HUDEP-2 (cell line): ENCODE results near the gene PCDHB7.
"Not testable (repeated sequence)": the region's sequence is repeated elsewhere in the genome, so short reads cannot be mapped to it uniquely, and the experiment has no call there.

Experiments
- DNase-seq, 76 experiments: peaks; one replicate each; lab custom pipeline; 2025; ENCODE audit not compliant: unreplicated experiment in 76 of 76; lab: John Stamatoyannopoulos, UW

PCDHB7 gene

DNA sequence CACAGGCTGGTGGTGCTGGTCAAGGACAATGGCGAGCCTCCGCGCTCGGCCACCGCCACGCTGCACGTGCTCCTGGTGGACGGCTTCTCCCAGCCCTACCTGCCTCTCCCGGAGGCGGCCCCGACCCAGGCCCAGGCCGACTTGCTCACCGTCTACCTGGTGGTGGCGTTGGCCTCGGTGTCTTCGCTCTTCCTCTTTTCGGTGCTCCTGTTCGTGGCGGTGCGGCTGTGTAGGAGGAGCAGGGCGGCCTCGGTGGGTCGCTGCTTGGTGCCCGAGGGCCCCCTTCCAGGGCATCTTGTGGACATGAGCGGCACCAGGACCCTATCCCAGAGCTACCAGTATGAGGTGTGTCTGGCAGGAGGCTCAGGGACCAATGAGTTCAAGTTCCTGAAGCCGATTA lies 43.6 kb downstream of the PCDHB7 start:
- DNase-seq, result not testable (repeated sequence)

DNA sequence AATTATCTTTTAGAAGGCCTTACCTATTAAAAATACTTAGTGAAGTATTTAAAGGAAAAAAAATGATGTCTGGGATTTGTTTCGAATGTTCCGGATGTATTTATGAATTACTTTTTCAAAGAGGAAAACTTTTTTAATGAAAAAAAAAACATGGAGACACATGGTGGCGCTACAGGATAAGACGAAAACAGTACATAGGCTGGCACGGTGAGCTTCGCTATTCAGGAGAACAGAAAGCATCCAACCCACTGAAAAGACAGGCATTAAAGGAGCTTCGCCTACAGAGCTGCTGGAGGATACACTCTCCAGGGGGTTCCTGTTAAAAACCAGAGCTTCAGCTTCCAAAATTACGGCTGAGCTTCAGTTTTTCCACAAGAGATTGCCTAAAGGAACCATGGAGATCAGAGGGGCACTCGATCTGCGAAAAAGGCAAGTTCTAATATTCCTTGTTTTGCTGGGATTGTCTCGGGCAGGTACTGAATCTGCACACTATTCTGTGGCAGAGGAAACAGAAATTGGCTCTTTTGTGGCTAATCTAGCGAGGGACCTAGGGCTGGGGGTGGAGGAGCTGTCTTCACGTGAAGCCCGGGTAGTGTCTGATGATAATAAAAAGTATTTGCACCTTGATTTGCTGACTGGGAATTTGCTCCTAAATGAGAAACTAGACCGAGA lies 50.8 kb downstream of the PCDHB7 start, which contains the start of gene PCDHB14:
Gene PCDHB14, plus strand, starts transcription at position 232 of the 672 bp plus-strand sequence. Its CDS starts 163 bp downstream, at position 395.
- DNase-seq, result peak in 2 of 76 experiments; percentile 7 to 9

DNA sequence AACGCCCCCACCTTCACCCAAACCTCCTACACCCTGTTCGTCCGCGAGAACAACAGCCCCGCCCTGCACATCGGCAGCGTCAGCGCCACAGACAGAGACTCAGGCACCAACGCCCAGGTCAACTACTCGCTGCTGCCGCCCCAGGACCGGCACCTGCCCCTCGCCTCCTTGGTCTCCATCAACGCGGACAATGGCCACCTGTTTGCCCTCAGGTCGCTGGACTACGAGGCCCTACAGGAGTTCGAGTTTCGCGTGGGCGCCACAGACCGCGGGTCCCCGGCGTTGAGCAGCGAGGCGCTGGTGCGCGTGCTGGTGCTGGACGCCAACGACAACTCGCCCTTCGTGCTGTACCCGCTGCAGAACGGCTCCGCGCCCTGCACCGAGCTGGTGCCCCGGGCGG lies 52.4 kb downstream of the PCDHB7 start:
- DNase-seq, result not testable (repeated sequence)

DNA sequence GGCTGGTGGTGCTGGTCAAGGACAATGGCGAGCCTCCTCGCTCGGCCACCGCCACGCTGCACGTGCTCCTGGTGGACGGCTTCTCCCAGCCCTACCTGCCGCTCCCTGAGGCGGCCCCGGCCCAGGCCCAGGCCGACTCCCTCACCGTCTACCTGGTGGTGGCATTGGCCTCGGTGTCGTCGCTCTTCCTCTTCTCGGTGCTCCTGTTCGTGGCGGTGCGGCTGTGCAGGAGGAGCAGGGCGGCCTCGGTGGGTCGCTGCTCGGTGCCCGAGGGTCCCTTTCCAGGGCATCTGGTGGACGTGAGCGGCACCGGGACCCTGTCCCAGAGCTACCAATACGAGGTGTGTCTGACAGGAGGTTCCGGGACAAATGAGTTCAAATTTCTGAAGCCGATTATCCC lies 53.0 kb downstream of the PCDHB7 start:
- DNase-seq, result not testable (repeated sequence)
